ENCODE data around the gene FOXK1. TPM values are rescaled to one million over a fixed set of nuclear protein-coding genes. Genes with fewer than 3 reads are reported as not detected.

FOXK1 gene
- total RNA-seq, 1 donor from 2014 or later = 53.6 TPM

GRCh38 chr7:4703532-4703931 lies 21.4 kb downstream of the FOXK1 start:
- peaks cover 33% of the 10 kb centered on the region for H4K20me1 ChIP-seq (ENCODE audit: insufficient read depth, low read length)
- no peak overlapping the region for H3K27ac Mint-ChIP-seq (ENCODE audit: unreplicated experiment)

GRCh38 chr7:4706384-4707216 lies 24.5 kb downstream of the FOXK1 start:
- Mint-ChIP-seq H3K27me3 (ENCODE audit: low read depth, unreplicated experiment) (no peaks in the 10 kb centered on the region), H3K36me3 (ENCODE audit: low read depth, unreplicated experiment) (peaks cover 10% of the 10 kb centered on the region), H3K27ac (ENCODE audit: unreplicated experiment) (peak overlapping the region; percentile 97), H3K9me3 (ENCODE audit: unreplicated experiment) (no peaks in the 10 kb centered on the region), H3K4me3 (ENCODE audit: unreplicated experiment) (peak overlapping the region; percentile 67), H3K4me1 (ENCODE audit: low read depth, unreplicated experiment) (peaks cover 63% of the 10 kb centered on the region)
- H3K4me1 ChIP-seq (ENCODE audit: insufficient read depth, low read length) = peaks cover 44% of the 10 kb centered on the region
- H3K27ac ChIP-seq (ENCODE audit: low read depth, low read length) = peak overlapping the region; percentile 93
- no peaks in the 10 kb centered on the region for H3K27me3 ChIP-seq (ENCODE audit: insufficient read depth, low read length)
- peak overlapping the region; percentile 20 for H3K4me3 ChIP-seq (ENCODE audit: insufficient read depth, low read depth, low read length)
- H4K20me1 ChIP-seq (ENCODE audit: insufficient read depth, low read length) = peaks cover 25% of the 10 kb centered on the region
- peak overlapping the region; percentile 77 for H3K9ac ChIP-seq (ENCODE audit: low read length)
- peak; percentile 59 for FAIRE-seq
- H3K4me2 ChIP-seq (ENCODE audit: low read length) = peak overlapping the region; percentile 78
- H3K79me2 ChIP-seq (ENCODE audit: insufficient read depth, low read length) = peaks cover 83% of the 10 kb centered on the region
- peak overlapping the region; percentile 43 for H2AFZ ChIP-seq (ENCODE audit: low read depth, low read length)
- peak; percentile 78 for DNase-seq (ENCODE audit: low read depth)
- H3K36me3 ChIP-seq (ENCODE audit: insufficient read depth, low read length) = no peaks in the 10 kb centered on the region
- TF ChIP-seq CTCF (IDR thresholded peaks at IDR 0.05; ENCODE audit: insufficient read depth, low read depth, low read length) (no peak), EZH2 (IDR thresholded peaks at IDR 0.05; ENCODE audit: insufficient read depth, low read length) (no peak)
- no peaks in the 10 kb centered on the region for H3K9me3 ChIP-seq (ENCODE audit: insufficient read depth, low read depth, low read length)

More at GRCh38 chr7:4703532-4703931, 21.4 kb downstream of the FOXK1 start:
- H3K27ac ChIP-seq (ENCODE audit: low read depth, low read length) = peak overlapping the region; percentile 93
- H2AFZ ChIP-seq (ENCODE audit: low read depth, low read length) = no peak overlapping the region
- H3K36me3 ChIP-seq (ENCODE audit: insufficient read depth, low read length) = no peaks in the 10 kb centered on the region
- no peak overlapping the region for H3K4me3 Mint-ChIP-seq (ENCODE audit: unreplicated experiment)
- no peaks in the 10 kb centered on the region for H3K27me3 Mint-ChIP-seq (ENCODE audit: low read depth, unreplicated experiment)
- no peak for FAIRE-seq
- no peaks in the 10 kb centered on the region for H3K9me3 Mint-ChIP-seq (ENCODE audit: unreplicated experiment)
- H3K4me1 ChIP-seq (ENCODE audit: insufficient read depth, low read length) = peaks cover 58% of the 10 kb centered on the region
- TF ChIP-seq EZH2 (IDR thresholded peaks at IDR 0.05; ENCODE audit: insufficient read depth, low read length) (no peak), CTCF (IDR thresholded peaks at IDR 0.05; ENCODE audit: insufficient read depth, low read depth, low read length) (no peak)
- H3K27me3 ChIP-seq (ENCODE audit: insufficient read depth, low read length) = no peaks in the 10 kb centered on the region
- no peak overlapping the region for H3K4me2 ChIP-seq (ENCODE audit: low read length)
- H3K79me2 ChIP-seq (ENCODE audit: insufficient read depth, low read length) = peaks cover 83% of the 10 kb centered on the region
- peaks cover 61% of the 10 kb centered on the region for H3K4me1 Mint-ChIP-seq (ENCODE audit: low read depth, unreplicated experiment)
- H3K9me3 ChIP-seq (ENCODE audit: insufficient read depth, low read depth, low read length) = no peaks in the 10 kb centered on the region
- H3K36me3 Mint-ChIP-seq (ENCODE audit: low read depth, unreplicated experiment) = no peaks in the 10 kb centered on the region
- no peak overlapping the region for H3K4me3 ChIP-seq (ENCODE audit: insufficient read depth, low read depth, low read length)
- peak overlapping the region; percentile 53 for H3K9ac ChIP-seq (ENCODE audit: low read length)
- no peak for DNase-seq (ENCODE audit: low read depth)
